IMR-90 (cell line): ENCODE results near the gene MROH7. TPM values are rescaled to one million over a fixed set of nuclear protein-coding genes. Genes with fewer than 3 reads are reported as not detected.

Experiments
- ATAC-seq: fragments of 200-7000 bp; cut with Tn5 transposase; 2 replicates; pipeline ENCODE4 v1.9.1; 2020; ENCODE audit warnings: low read depth, mild to moderate bottlenecking, moderate library complexity
- BruUV-seq: library from RNA; stranded (reverse); fragments of 400-500 nt; replicated peaks from 2 replicates; lab custom pipeline; 2021; lab: Mats Ljungman, UMichigan
- CTCF ChIA-PET: fragments of 300-600 bp; formaldehyde crosslinking; extraction: SDS; loops from one replicate; lab custom pipeline; 2021; ENCODE audit warnings: antibody characterized with exemption; lab: Yijun Ruan, JAX
- POLR2A ChIA-PET: fragments of 300-600 bp; sonication (Branson Sonifier 250); formaldehyde crosslinking; loops from one replicate; lab custom pipeline; 2022; ENCODE audit warnings: antibody characterized with exemption; ENCODE audit not compliant: unreplicated experiment; lab: Charles Lee
- DNase-seq: peaks from one replicate; pipeline ENCODE4 v3.0.0; 2013
- H2AFZ ChIP-seq: replicated peaks from 2 replicates; pipeline ENCODE3; 2013; ENCODE audit warnings: low read length, mild to moderate bottlenecking; ENCODE audit not compliant: poor library complexity
- H2AK5ac ChIP-seq: 2 replicates; pipeline ENCODE4 v1.6.1; 2013; ENCODE audit warnings: low read depth, low read length, inconsistent platforms
- H2AK9ac ChIP-seq: replicated peaks from 2 replicates; pipeline ENCODE3; 2013; ENCODE audit warnings: mild to moderate bottlenecking, low read depth, low read length, moderate library complexity; ENCODE audit not compliant: poor library complexity
- H2BK120ac ChIP-seq: 2 replicates; pipeline ENCODE4 v1.6.1; 2013; ENCODE audit warnings: low read depth, low read length, inconsistent platforms
- H2BK15ac ChIP-seq: 3 replicates; pipeline ENCODE4 v1.6.1; 2013; ENCODE audit warnings: low read depth, low read length, inconsistent platforms
- H2BK20ac ChIP-seq: 2 replicates; pipeline ENCODE4 v1.6.1; 2013; ENCODE audit warnings: low read depth, mild to moderate bottlenecking, inconsistent platforms, low read length, moderate library complexity
- H2BK5ac ChIP-seq: 2 replicates; pipeline ENCODE4 v1.6.1; 2013; ENCODE audit warnings: mild to moderate bottlenecking, low read depth, low read length, inconsistent platforms; ENCODE audit not compliant: poor library complexity, severe bottlenecking
- H3K14ac ChIP-seq: replicated peaks from 2 replicates; pipeline ENCODE4 v1.6.1; 2013; ENCODE audit warnings: low read depth, low read length, inconsistent platforms
- H3K18ac ChIP-seq: 2 replicates; pipeline ENCODE4 v1.6.1; 2013; ENCODE audit warnings: low read depth, low read length, control low read depth
- H3K23ac ChIP-seq: 2 replicates; pipeline ENCODE4 v1.6.1; 2013; ENCODE audit warnings: low read depth, low read length, inconsistent platforms
- H3K27ac ChIP-seq: 2 replicates; pipeline ENCODE4 v1.5.1; 2013; ENCODE audit warnings: mild to moderate bottlenecking, control low read depth, low read length; ENCODE audit not compliant: insufficient read depth
- H3K27me3 ChIP-seq: 2 replicates; pipeline ENCODE4 v1.6.1; 2013; ENCODE audit warnings: low read length; ENCODE audit not compliant: control insufficient read depth, insufficient read depth
- H3K36me3 ChIP-seq: 2 replicates; pipeline ENCODE4 v1.6.1; 2013; ENCODE audit warnings: low read length, mixed read lengths; ENCODE audit not compliant: control insufficient read depth, insufficient read depth
- H3K4ac ChIP-seq: 2 replicates; pipeline ENCODE4 v1.6.1; 2013; ENCODE audit warnings: low read depth, low read length, inconsistent platforms
- H3K4me1 ChIP-seq: 2 replicates; pipeline ENCODE4 v1.6.1; 2013; ENCODE audit warnings: low read length, mixed read lengths; ENCODE audit not compliant: control insufficient read depth, insufficient read depth
- H3K4me2 ChIP-seq: 2 replicates; pipeline ENCODE4 v1.6.1; 2013; ENCODE audit warnings: low read depth, mild to moderate bottlenecking, control low read depth, low read length, moderate library complexity
- H3K4me3 ChIP-seq: 2 replicates; pipeline ENCODE4 v1.5.1; 2013; ENCODE audit warnings: low read depth, mild to moderate bottlenecking, control low read depth, low read length, moderate library complexity; ENCODE audit not compliant: insufficient read depth
- H3K56ac ChIP-seq: 2 replicates; pipeline ENCODE4 v1.6.1; 2013; ENCODE audit warnings: low read length, inconsistent platforms; ENCODE audit not compliant: insufficient read depth; ENCODE audit errors: extremely low read depth
- H3K79me1 ChIP-seq, 2 experiments: 2 replicates each; pipeline ENCODE4 v1.6.1; 2013; ENCODE audit warnings: low read length in 2 of 2, inconsistent platforms in 1 of 2, low read depth in 1 of 2
- H3K9ac ChIP-seq: 2 replicates; pipeline ENCODE4 v1.6.1; 2013; ENCODE audit warnings: low read depth, low read length, control low read depth
- H3K9me1 ChIP-seq: 2 replicates; pipeline ENCODE4 v1.6.1; 2013; ENCODE audit warnings: low read length, inconsistent platforms; ENCODE audit not compliant: insufficient read depth
- H3K9me3 ChIP-seq: 2 replicates; pipeline ENCODE4 v1.6.1; 2013; ENCODE audit warnings: low read length; ENCODE audit not compliant: control insufficient read depth, insufficient read depth
- H4K20me1 ChIP-seq: 2 replicates; pipeline ENCODE4 v1.6.1; 2013; ENCODE audit warnings: low read length, inconsistent platforms; ENCODE audit not compliant: insufficient read depth
- H4K5ac ChIP-seq: 2 replicates; pipeline ENCODE4 v1.6.1; 2013; ENCODE audit warnings: mild to moderate bottlenecking, low read depth, low read length, control low read depth
- H4K8ac ChIP-seq, 2 experiments: 2 replicates each; pipeline ENCODE4 v1.6.1; 2013; ENCODE audit warnings: low read depth in 2 of 2, low read length in 2 of 2, control low read depth in 1 of 2, inconsistent platforms in 1 of 2
- H4K91ac ChIP-seq: 2 replicates; pipeline ENCODE4 v1.6.1; 2013; ENCODE audit warnings: low read depth, low read length, inconsistent platforms; ENCODE audit not compliant: insufficient read depth
- BHLHE40 ChIP-seq: fragments of 150-350 bp; IDR thresholded peaks from 2 replicates; pipeline ENCODE4 v1.6.1; 2016; ENCODE audit warnings: mild to moderate bottlenecking, low read depth, low read length
- CEBPB ChIP-seq: IDR thresholded peaks from 2 replicates; pipeline ENCODE4 v1.6.1; 2012; ENCODE audit warnings: low read depth, low read length, improper control_type of control experiment
- CHD1 ChIP-seq: IDR thresholded peaks from 2 replicates; pipeline ENCODE4 v1.6.1; 2012; ENCODE audit warnings: low read depth, low read length, improper control_type of control experiment
- MAFK ChIP-seq: IDR thresholded peaks from 2 replicates; pipeline ENCODE4 v1.6.1; 2012; ENCODE audit warnings: low read depth, low read length, improper control_type of control experiment
- MAZ ChIP-seq: IDR thresholded peaks from 2 replicates; pipeline ENCODE4 v1.6.1; 2012; ENCODE audit warnings: low read depth, mild to moderate bottlenecking, low read length, improper control_type of control experiment, moderate library complexity, borderline replicate concordance
- MXI1 ChIP-seq: IDR thresholded peaks from 2 replicates; pipeline ENCODE4 v1.6.1; 2012; ENCODE audit warnings: low read depth, mild to moderate bottlenecking, low read length, moderate library complexity, borderline replicate concordance
- NFE2L2 ChIP-seq: fragments of 150-350 bp; IDR thresholded peaks from 2 replicates; pipeline ENCODE4 v1.6.1; 2016; ENCODE audit warnings: low read depth, mild to moderate bottlenecking, low read length
- POLR2A ChIP-seq: IDR thresholded peaks from 2 replicates; pipeline ENCODE4 v1.6.1; 2012; ENCODE audit warnings: mild to moderate bottlenecking, low read depth, low read length
- RAD21 ChIP-seq: IDR thresholded peaks from 2 replicates; pipeline ENCODE4 v1.6.1; 2012; ENCODE audit warnings: low read length, improper control_type of control experiment
- RCOR1 ChIP-seq: IDR thresholded peaks from 2 replicates; pipeline ENCODE4 v1.6.1; 2012; ENCODE audit warnings: mild to moderate bottlenecking, low read length, improper control_type of control experiment; ENCODE audit not compliant: insufficient replicate concordance
- RFX5 ChIP-seq: IDR thresholded peaks from 2 replicates; pipeline ENCODE4 v1.8.0; 2012; ENCODE audit warnings: low read depth, mild to moderate bottlenecking, low read length, moderate library complexity
- SMC3 ChIP-seq: fragments of 150-350 bp; IDR thresholded peaks from 2 replicates; pipeline ENCODE4 v1.6.1; 2016; ENCODE audit warnings: low read depth, mild to moderate bottlenecking, antibody characterized with exemption, low read length, moderate library complexity
- WGBS, 2 experiments: methylation state at CpG; one replicate each; pipeline versions ENCODE4 v1.1.5 to v1.1.7; 2013; ENCODE audit warnings: missing lambda C conversion rate in 2 of 2; ENCODE audit not compliant: insufficient read length in 1 of 2; ENCODE audit errors: extremely low coverage in 2 of 2; 5-methylcytosine and 5-hydroxymethylcytosine counted together
- dilution Hi-C: fragments of 300-500 bp; cut with HindIII; formaldehyde crosslinking; loops from one replicate; pipeline ENCODE4 v1.14.3; 2018; ENCODE audit warnings: low sequenced_read_pairs; ENCODE audit not compliant: unreplicated experiment
- in situ Hi-C: fragments of 300-500 bp; cut with MboI; formaldehyde crosslinking; loops from 3 replicates; pipeline ENCODE4 v1.14.3; 2019; ENCODE audit warnings: low sequenced_read_pairs, inconsistent platforms, mixed read lengths
- intact Hi-C: fragments of 100-400 bp; cut with micrococcal nuclease; formaldehyde crosslinking; loops from 2 replicates; pipeline ENCODE4 v1.10.0; 2022
- polyA plus RNA-seq, 3 experiments: library from polyadenylated mRNA; depleted of rRNA; stranded (reverse); fragments of >200 nt; gene quantifications; 2 replicates each; pipeline ENCODE4 v1.2.3, GENCODE V29; 2012; ENCODE audit warnings: low replicate concordance in 1 of 3
- total RNA-seq: library from RNA; depleted of rRNA; stranded (reverse); fragments of >200 nt; gene quantifications from 2 replicates; pipeline ENCODE4 v1.2.3, GENCODE V29; 2012
- TF ChIP-seq, protein P1 (sequence below): conservative IDR thresholded peaks from 2 replicates; pipeline ENCODE4 v1.5.1; 2012; ENCODE audit warnings: mild to moderate bottlenecking, low read depth, low read length, improper control_type of control experiment

The MROH7 gene
- total and polyA plus RNA-seq, 2 of the 4 experiments (the other 2 are of a cell fraction): not detected

DNA sequence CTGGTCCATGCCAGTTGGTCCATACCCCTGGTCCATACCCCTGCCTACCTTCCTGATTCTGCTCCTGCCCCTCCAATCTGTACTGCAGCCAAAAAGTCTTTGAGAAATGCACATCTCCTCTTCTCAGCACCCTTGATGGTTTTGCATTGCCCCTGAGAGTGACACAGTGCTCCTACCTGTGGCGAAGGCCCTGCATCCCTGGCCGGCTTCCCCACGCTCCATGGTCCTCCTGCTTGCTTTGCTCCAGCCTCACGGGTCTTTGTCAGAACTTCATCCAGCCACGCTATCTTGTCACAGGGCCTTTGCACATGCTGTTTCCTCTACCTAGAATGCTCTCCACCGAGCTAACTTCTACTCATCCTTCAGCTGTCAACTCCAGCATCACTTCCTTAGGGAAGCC is 41.9 kb downstream of the MROH7 start:
- Histone ChIP-seq H3K14ac (no peak overlapping the region), H3K4ac (no peak overlapping the region), H3K18ac (no peak overlapping the region), H3K4me2 (no peak overlapping the region), H3K9me1 (no peaks in the 10 kb centered on the region), H2AK5ac (no peak overlapping the region), H3K79me1 (no peaks in the 10 kb centered on the region), H3K27me3 (peaks cover 49% of the 10 kb centered on the region), H3K27ac (no peak overlapping the region), H2BK20ac (no peak overlapping the region), H4K20me1 (no peaks in the 10 kb centered on the region), H2AK9ac (no peak overlapping the region), H3K9me3 (no peaks in the 10 kb centered on the region), H4K8ac (no peak overlapping the region), H2BK5ac (no peak overlapping the region), H3K9ac (no peak overlapping the region), H2BK120ac (no peak overlapping the region), H4K5ac (no peak overlapping the region), H3K23ac (no peak overlapping the region), H2BK15ac (no peak overlapping the region), H3K4me1 (no peaks in the 10 kb centered on the region), H4K91ac (no peak overlapping the region), H2AFZ (no peak overlapping the region), H3K56ac (no peak overlapping the region), H3K36me3 (no peaks in the 10 kb centered on the region), H3K4me3 (no peak overlapping the region)
- TF ChIP-seq CEBPB (no peak), BHLHE40 (no peak), POLR2A (no peak), RFX5 (no peak), CHD1 (no peak), MAZ (no peak), MXI1 (no peak), MAFK (no peak), RAD21 (no peak), NFE2L2 (no peak), RCOR1 (no peak), SMC3 (no peak)
- TF ChIP-seq, protein P1, sequence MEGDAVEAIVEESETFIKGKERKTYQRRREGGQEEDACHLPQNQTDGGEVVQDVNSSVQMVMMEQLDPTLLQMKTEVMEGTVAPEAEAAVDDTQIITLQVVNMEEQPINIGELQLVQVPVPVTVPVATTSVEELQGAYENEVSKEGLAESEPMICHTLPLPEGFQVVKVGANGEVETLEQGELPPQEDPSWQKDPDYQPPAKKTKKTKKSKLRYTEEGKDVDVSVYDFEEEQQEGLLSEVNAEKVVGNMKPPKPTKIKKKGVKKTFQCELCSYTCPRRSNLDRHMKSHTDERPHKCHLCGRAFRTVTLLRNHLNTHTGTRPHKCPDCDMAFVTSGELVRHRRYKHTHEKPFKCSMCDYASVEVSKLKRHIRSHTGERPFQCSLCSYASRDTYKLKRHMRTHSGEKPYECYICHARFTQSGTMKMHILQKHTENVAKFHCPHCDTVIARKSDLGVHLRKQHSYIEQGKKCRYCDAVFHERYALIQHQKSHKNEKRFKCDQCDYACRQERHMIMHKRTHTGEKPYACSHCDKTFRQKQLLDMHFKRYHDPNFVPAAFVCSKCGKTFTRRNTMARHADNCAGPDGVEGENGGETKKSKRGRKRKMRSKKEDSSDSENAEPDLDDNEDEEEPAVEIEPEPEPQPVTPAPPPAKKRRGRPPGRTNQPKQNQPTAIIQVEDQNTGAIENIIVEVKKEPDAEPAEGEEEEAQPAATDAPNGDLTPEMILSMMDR: no peak
- ChIA-PET CTCF (no interaction called here), POLR2A (no interaction called here)
- ATAC-seq (no peak), DNase-seq (no peak)
- in situ Hi-C loops: no loop called here
- no TSS peak for BruUV-seq
- WGBS, 2 experiments: 70% methylated on average over 4 of the region's 6 CpGs; no CpG with 5 or more reads in 1 of the 2 experiments
- dilution Hi-C loops: no loop called here
- intact Hi-C loops: no loop called here
